ENCODE measurements around the gene MAP3K20. TPM values are rescaled to one million over a fixed set of nuclear protein-coding genes. Genes with fewer than 3 reads are reported as not detected.

MAP3K20 gene
- total and polyA plus RNA-seq, 10 of the 15 experiments (the other 5 are each of a cell fraction or from before 2014, with no cell fraction given): 0.04 to 5.6 (median 2.3) TPM

GRCh38 chr2:173218326-173219056 lies 142.8 kb downstream of the MAP3K20 start:
- no peak overlapping the region for H3K4me2 ChIP-seq (ENCODE audit: control insufficient read depth, insufficient read depth)
- in situ Hi-C loops (cut with MboI): no loop called here
- H4K20me1 ChIP-seq (ENCODE audit: control insufficient read depth, insufficient read depth): no peaks in the 10 kb centered on the region
- H3K4me3 ChIP-seq: no peak overlapping the region
- no peaks in the 10 kb centered on the region for H3K9me3 ChIP-seq (replicated peaks; ENCODE audit: control insufficient read depth, insufficient read depth, low read length)
- no peak for DNase-seq (ENCODE audit: low read depth, low spot score)
- H3K36me3 ChIP-seq (ENCODE audit: control insufficient read depth in 2 of 2, insufficient read depth in 2 of 2, low read length in 1 of 2): no peaks in the 10 kb centered on the region
- no peak overlapping the region for H3K27ac ChIP-seq (ENCODE audit: control insufficient read depth, insufficient read depth)
- 91% methylated on average over 6 of the region's 6 CpGs for WGBS (ENCODE audit: insufficient coverage, insufficient replicate concordance, low lambda C conversion rate, missing lambda C conversion rate)
- ChIA-PET RAD21 (ENCODE audit: unreplicated experiment) (interaction anchor here (1.3 kb wide), 1 partner anchor 191 kb away, joined by 3 read pairs; no protein-coding TSS in a partner anchor), CTCF (interaction anchor here (2.2 to 3.4 kb wide), 2 partner anchors 9 to 230 kb away, joined by 6 to 18 read pairs; no protein-coding TSS in a partner anchor), SMC1A (ENCODE audit: uncharacterized antibody, unreplicated experiment) (interaction anchor here (1.1 to 1.7 kb wide), 4 partner anchors 31 to 191 kb away, joined by 3 to 5 read pairs (median 3); no protein-coding TSS in a partner anchor), POLR2A (no interaction called here)
- ATAC-seq: no peak
- no peak overlapping the region for H3K9ac ChIP-seq (ENCODE audit: control insufficient read depth, insufficient read depth, low read length)
- TF ChIP-seq IRF5 (IDR thresholded peaks at IDR 0.05; ENCODE audit: borderline replicate concordance) (no peak), FOS (IDR thresholded peaks at IDR 0.05; ENCODE audit: borderline replicate concordance, extremely low read depth, insufficient read length) (no peak), KDM1A (IDR thresholded peaks at IDR 0.05; ENCODE audit: borderline replicate concordance) (no peak), SPI1 (IDR thresholded peaks at IDR 0.05; ENCODE audit: borderline replicate concordance, insufficient read depth, low read depth, low read length) (no peak), MEF2B (IDR thresholded peaks at IDR 0.05; ENCODE audit: partially characterized antibody, poor library complexity, severe bottlenecking) (no peak), JUNB (IDR thresholded peaks at IDR 0.05) (no peak), MLLT1 (IDR thresholded peaks at IDR 0.05) (no peak), RCOR1 (conservative IDR thresholded peaks at IDR 0.05; ENCODE audit: low read depth, low read length) (no peak), USF1 (IDR thresholded peaks at IDR 0.05; ENCODE audit: borderline replicate concordance, extremely low read length, insufficient read depth, low read depth, low read length) (no peak)
- H3K79me2 ChIP-seq (ENCODE audit: control insufficient read depth, insufficient read depth, low read length): no peaks in the 10 kb centered on the region
- intact Hi-C loops (cut with micrococcal nuclease; ENCODE audit: unreplicated experiment): no loop called here
- no TSS peak for BruUV-seq (replicated peaks)
- H3K4me1 ChIP-seq (ENCODE audit: control insufficient read depth, insufficient read depth, low read length): no peaks in the 10 kb centered on the region
- no peak for FAIRE-seq
- no peaks in the 10 kb centered on the region; a peak in 1 of 4 replicates for H3K27me3 ChIP-seq (replicated peaks in 1 of 2; ENCODE audit: control insufficient read depth in 2 of 2, insufficient read depth in 2 of 2, low read length in 1 of 2)
- H2AFZ ChIP-seq (ENCODE audit: control insufficient read depth, low read depth, low read length): no peak overlapping the region
